Mucosa of descending colon (tissue), 3 donors: Measurements from ENCODE around the gene MCAM. TPM values are rescaled to one million over a fixed set of nuclear protein-coding genes. Genes with fewer than 3 reads are reported as not detected.
A peak's percentile ranks its signal among the peaks of the same experiment; 100 is the strongest.

Experiments used
- ATAC-seq: fragments of 200-7000 bp; cut with Tn5 transposase; one replicate; pipeline ENCODE4 v1.9.1; 2020; ENCODE audit warnings: mild to moderate bottlenecking, moderate library complexity
- DNase-seq, 3 donors: peaks; one replicate each; pipeline ENCODE4 v3.0.0-alpha.2; 2020
- H3K36me3 ChIP-seq: fragments of 200-600 bp; one replicate; pipeline ENCODE4 v1.8.0; 2021; ENCODE audit warnings: low read depth, mild to moderate bottlenecking
- H3K4me1 ChIP-seq: fragments of 200-600 bp; one replicate; pipeline ENCODE4 v1.8.0; 2021; ENCODE audit warnings: low read depth, mild to moderate bottlenecking
- H3K4me3 ChIP-seq: fragments of 200-600 bp; one replicate; pipeline ENCODE4 v1.8.0; 2021; ENCODE audit warnings: mild to moderate bottlenecking
- H3K9me3 ChIP-seq: fragments of 200-600 bp; one replicate; pipeline ENCODE4 v1.8.0; 2021; ENCODE audit warnings: mild to moderate bottlenecking
- intact Hi-C, 2 donors: fragments of 100-400 bp; cut with DNase I in 1 of 2; cut with micrococcal nuclease in 1 of 2; formaldehyde crosslinking; loops; one replicate each; pipeline versions ENCODE4 v1.11.0 to v1.11.1; 2022; cut with DNase I, micrococcal nuclease
- total RNA-seq, 3 donors: library from RNA; stranded (reverse); fragmentation: NEBNext Ultra II Directional in 2 of 3; extraction: Animal tissue kit (Norgen Biotek cat#: 25700) in 2 of 3; gene quantifications; one replicate each; pipeline versions ENCODE4 v1.2.1 to v1.2.4, GENCODE V29; 2021 to 2023
- TF ChIP-seq, protein P1 (sequence below): fragments of 200-600 bp; IDR thresholded peaks from one replicate; pipeline ENCODE4 v1.8.0; 2022; ENCODE audit warnings: antibody characterized with exemption, mild to moderate bottlenecking
- donor health status: DM: no; HTN: no; CAD: no; lungs with moderate emphysema.
- donor health status: DM: no; HTN: no; CAD: no.
- donor health status: DM: no; HTN: yes; CAD: no.

MCAM gene
- total RNA-seq, 3 donors from 2014 or later = 9.7 to 186 (median 32.5) TPM

DNA sequence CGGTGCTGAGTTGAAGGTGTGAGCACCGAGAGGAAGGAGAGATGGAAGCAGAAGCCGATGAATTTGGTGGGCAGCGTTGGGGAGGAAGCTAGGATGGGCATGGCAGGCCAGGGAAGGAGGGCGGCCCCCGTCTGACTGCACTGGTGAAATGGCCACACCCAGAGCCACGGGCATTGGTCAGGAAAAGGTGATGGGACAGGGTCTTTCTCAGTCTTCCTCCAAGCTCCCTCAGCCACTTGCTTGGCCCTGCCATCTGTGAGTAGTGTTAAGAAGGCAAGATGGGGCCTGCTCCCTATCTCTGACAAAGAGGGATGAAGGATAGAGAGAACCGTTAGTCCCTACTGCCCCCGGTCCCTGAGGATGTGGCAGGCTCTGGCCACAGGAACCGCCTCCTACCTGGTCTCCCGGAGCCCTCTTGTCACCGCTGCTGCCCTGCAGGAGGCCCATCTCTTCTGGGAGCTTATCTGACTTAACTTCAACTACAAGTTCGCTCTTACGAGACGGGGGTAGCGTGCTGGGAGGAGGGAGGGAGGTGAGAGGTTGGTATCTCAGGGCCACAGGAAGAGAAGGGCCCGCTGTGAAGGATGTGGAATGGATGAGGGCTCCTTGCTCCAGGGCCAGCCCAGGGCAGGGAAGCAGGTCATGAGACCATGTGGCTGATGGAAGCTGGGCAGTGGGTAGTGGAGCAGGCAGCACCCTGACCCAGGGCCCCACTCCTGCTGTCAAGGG lies 6.8 kb downstream of the MCAM start:
- ATAC-seq (peak; percentile 4), DNase-seq (no peak)
- H3K36me3 ChIP-seq = no peaks in the 10 kb centered on the region
- intact Hi-C loops = no loop called here
- no peak overlapping the region for H3K4me3 ChIP-seq
- H3K4me1 ChIP-seq = peaks cover 3% of the 10 kb centered on the region
- TF ChIP-seq, protein P1, sequence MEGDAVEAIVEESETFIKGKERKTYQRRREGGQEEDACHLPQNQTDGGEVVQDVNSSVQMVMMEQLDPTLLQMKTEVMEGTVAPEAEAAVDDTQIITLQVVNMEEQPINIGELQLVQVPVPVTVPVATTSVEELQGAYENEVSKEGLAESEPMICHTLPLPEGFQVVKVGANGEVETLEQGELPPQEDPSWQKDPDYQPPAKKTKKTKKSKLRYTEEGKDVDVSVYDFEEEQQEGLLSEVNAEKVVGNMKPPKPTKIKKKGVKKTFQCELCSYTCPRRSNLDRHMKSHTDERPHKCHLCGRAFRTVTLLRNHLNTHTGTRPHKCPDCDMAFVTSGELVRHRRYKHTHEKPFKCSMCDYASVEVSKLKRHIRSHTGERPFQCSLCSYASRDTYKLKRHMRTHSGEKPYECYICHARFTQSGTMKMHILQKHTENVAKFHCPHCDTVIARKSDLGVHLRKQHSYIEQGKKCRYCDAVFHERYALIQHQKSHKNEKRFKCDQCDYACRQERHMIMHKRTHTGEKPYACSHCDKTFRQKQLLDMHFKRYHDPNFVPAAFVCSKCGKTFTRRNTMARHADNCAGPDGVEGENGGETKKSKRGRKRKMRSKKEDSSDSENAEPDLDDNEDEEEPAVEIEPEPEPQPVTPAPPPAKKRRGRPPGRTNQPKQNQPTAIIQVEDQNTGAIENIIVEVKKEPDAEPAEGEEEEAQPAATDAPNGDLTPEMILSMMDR = no peak
- H3K9me3 ChIP-seq = no peaks in the 10 kb centered on the region

DNA sequence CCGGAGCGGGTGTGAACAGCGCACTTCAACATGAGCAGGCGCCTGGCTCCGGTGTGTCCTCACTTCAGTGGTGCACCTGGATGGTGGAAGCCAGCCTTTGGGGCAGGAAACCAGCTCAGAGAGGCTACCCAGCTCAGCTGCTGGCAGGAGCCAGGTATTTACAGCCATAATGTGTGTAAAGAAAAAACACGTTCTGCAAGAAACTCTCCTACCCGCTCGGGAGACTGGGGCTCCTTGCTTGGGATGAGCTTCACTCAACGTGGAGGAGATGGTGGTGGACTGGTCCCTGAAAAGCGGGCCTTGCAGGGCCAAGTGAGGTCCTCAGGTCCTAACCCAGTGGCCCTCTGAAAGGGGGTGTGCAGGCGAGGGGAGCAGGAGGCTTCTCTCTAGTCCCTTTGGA lies 7.5 kb downstream of the MCAM start:
- Histone ChIP-seq H3K4me1 (no peaks in the 10 kb centered on the region), H3K36me3 (no peaks in the 10 kb centered on the region), H3K4me3 (no peak overlapping the region), H3K9me3 (no peaks in the 10 kb centered on the region)
- ATAC-seq (no peak), DNase-seq (no peak)
- intact Hi-C loops = no loop called here
- TF ChIP-seq, protein P1 = no peak

DNA sequence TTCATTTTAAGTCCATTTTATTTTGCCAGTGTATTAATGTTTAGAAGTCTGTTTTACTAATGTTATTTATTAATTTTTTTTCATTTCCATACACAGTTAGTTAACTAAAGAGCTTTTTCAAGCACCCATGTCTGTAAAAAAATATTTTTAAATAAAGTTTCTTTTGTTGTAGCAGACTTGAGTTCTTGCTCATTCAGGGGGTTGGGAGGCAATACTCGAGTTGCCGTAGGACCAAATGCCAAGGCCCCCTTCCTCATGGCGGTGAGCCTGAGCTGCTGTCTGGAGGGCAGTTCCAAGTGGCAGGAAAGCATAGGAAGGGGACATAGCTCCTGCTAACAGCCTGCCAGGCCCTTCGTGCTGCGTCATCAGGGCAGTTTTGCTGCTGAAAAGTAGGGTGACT lies 9.0 kb downstream of the MCAM start:
- Histone ChIP-seq H3K4me1 (no peaks in the 10 kb centered on the region), H3K9me3 (no peaks in the 10 kb centered on the region), H3K4me3 (no peak overlapping the region), H3K36me3 (no peaks in the 10 kb centered on the region)
- intact Hi-C loops = no loop called here
- DNase-seq (no peak), ATAC-seq (no peak)
- TF ChIP-seq, protein P1 = no peak

DNA sequence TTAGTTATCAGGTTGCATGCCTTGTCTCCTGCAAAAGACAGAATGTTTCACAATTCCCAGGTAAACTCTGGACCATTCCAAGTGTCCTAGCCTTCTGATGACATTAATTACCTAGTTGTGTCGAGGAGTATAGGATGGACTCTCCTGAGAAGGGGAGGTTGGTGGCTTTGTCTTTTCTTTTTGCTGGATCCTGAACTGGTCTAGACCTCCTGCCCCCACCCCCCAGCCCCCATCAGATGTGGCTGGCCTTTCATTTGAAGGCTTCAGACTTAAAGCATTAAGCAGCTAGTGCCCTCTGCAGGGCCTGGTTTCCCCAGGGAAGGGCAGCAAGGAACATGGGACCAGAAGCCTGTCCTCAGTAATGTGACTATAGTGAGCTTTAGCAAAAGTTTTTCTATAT lies 9.7 kb downstream of the MCAM start:
- Histone ChIP-seq H3K36me3 (no peaks in the 10 kb centered on the region), H3K4me3 (no peak overlapping the region), H3K4me1 (no peaks in the 10 kb centered on the region), H3K9me3 (no peaks in the 10 kb centered on the region)
- ATAC-seq (no peak), DNase-seq (no peak)
- intact Hi-C loops = no loop called here
- TF ChIP-seq, protein P1 = no peak

DNA sequence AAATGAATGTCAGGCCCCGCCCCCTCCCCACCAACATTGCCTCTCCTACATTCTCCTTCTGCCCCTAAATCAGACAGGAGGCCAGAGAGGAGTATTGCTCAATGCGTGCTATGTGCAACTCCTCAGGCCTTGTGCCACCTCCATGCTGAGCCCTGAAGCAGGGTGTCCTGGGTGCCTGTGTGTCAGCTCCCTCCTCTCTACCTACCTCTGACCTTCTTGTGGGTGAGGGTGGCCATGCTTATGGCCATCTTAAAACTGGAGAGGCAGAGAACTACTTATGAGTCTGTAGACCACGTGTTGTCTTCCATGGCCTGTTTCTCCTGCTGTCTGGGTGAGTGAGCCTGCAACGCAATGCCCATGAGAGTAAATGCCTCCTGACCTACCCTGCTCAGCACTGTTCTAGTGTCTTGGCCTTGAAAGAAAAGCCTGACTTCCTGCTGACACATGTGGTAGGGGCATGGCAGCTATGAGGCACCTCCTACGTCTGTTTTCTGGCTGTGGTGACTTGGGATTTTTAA lies 10.5 kb downstream of the MCAM start:
- ATAC-seq = peak; percentile 14
- Histone ChIP-seq H3K9me3 (no peaks in the 10 kb centered on the region), H3K4me1 (no peaks in the 10 kb centered on the region), H3K4me3 (no peak overlapping the region), H3K36me3 (no peaks in the 10 kb centered on the region)
- intact Hi-C loops = no loop called here
- TF ChIP-seq, protein P1 = no peak
- no peak for DNase-seq
